H1 (cell line): ENCODE data around the gene NTN1. TPM values are rescaled to one million over a fixed set of nuclear protein-coding genes. Genes with fewer than 3 reads are reported as not detected.

Experiments
- GTF2F1 ChIP-seq: IDR thresholded peaks from 2 replicates; pipeline ENCODE4 v1.6.1; 2012; ENCODE audit warnings: low read depth, low read length, improper control_type of control experiment, borderline replicate concordance
- HDAC2 ChIP-seq, 2 experiments: fragments of 300-600 bp in 1 of 2; sonication (generic) in 1 of 2; IDR thresholded peaks; 2 replicates each; pipeline ENCODE4 v1.6.1; 2011 to 2012; ENCODE audit warnings: low read depth in 2 of 2, low read length in 2 of 2, mild to moderate bottlenecking in 2 of 2, moderate library complexity in 2 of 2, borderline replicate concordance in 1 of 2, inconsistent platforms in 1 of 2
- NANOG ChIP-seq: IDR thresholded peaks from 2 replicates; pipeline ENCODE4 v1.6.1; 2011; ENCODE audit warnings: low read length, low read depth, mild to moderate bottlenecking, inconsistent platforms; ENCODE audit not compliant: insufficient read depth, poor library complexity, severe bottlenecking
- TAF1 ChIP-seq: IDR thresholded peaks from 2 replicates; pipeline ENCODE4 v1.6.1; 2011; ENCODE audit warnings: mild to moderate bottlenecking, low read depth, low read length
- polyA plus RNA-seq, 7 experiments: library from polyadenylated mRNA; depleted of rRNA in 3 of 7; stranded (reverse) in 5 of 7; unstranded in 2 of 7; fragments of >200 nt in 5 of 7; fragments of 200-250 nt in 2 of 7; gene quantifications; 1 replicate in 5 of 7; 2 replicates in 1 of 7; 4 replicates in 1 of 7; pipeline versions ENCODE4 v1.2.1 to v1.2.3, GENCODE V29; 2011 to 2013; ENCODE audit warnings: missing spikeins in 2 of 7, mixed read lengths in 2 of 7
- total RNA-seq: library from RNA; stranded (reverse); fragmentation: NEBNext Ultra II Directional; extraction: Animal tissue kit (Norgen Biotek cat#: 25700); gene quantifications from 2 replicates; pipeline ENCODE4 v1.2.1, GENCODE V29; 2021

The NTN1 gene
- total and polyA plus RNA-seq, 2 of the 8 experiments (the other 6 are each of a cell fraction or from before 2014, with no cell fraction given), result 2.0 to 2.3 TPM

DNA sequence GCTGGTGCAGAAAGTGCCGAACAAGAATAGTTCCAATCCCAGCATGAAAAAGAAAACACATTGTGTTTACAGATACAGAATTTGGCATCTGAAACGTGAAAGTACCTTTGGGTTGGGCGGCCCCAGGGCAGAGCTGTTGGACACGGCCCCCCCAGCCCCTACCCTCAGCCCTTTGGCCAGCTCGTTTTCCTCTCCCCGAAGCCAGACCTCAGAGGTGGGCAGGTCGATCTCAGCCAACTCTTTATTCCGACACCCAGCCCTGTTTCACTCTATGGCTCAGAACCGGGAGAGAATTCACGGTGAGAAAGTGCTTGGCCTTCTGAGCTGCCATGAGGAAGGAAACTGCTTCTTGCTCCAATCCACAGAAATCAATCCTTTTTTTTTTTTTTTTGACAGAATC lies 11.3 kb downstream of the NTN1 start (continued):
- TF ChIP-seq TAF1 (no peak), NANOG (no peak), HDAC2 (IDR thresholded peaks at IDR 0.05; ENCODE audit: borderline replicate concordance in 1 of 2, low read depth in 2 of 2, low read length in 2 of 2) (no peak), GTF2F1 (no peak)
- TF ChIP-seq, all 59 proteins: peak for 0
